NK-92 (cell line): ENCODE measurements around the gene MFSD6.
"Not testable (repeated sequence)": the region's sequence is repeated elsewhere in the genome, so short reads cannot be mapped to it uniquely, and the experiment has no call there.

Experiments
- DNase-seq: peaks from one replicate; lab custom pipeline; 2025; ENCODE audit not compliant: unreplicated experiment; lab: John Stamatoyannopoulos, UW

MFSD6 gene

DNA sequence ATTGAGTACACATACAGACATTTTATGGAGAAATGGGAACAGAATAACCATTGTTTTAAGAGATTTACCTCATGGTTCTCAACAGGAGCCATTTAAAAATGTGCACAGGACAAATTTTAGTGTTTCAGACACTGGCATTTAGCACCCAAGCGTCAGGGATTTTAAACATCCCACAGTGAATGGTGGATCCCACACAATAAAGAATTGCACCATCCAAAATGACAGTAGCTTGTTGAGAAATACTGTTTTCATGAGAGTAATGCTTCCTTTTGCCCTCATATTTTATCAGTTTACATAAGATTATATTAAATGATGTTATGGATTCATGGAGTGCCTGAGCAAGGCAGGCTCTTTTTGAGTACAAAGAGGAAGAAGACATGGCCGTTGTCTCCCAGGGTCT is 54.0 kb downstream of the MFSD6 start:
- no peak for DNase-seq

DNA sequence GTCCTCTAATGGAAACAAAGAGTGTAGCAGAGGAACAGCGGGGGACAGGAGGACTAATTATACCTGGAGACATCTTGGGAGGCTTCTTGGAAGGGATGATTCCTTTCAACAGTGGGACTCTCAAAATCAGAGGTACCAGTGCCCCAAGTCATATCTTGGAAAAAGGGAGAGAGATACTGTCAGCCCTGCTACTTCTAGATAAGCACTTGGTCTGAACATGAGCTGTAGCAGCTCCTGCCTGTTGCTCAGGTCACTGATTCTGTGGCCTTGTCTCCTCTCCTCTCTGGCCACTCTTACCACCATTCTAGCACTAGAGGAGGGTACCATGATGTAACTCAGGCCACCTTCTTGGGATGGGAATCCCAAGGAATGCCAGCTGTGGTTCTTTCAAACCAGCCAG is 54.5 kb downstream of the MFSD6 start:
- no peak for DNase-seq

- DNase-seq: no peak
These were observed 56.9 kb downstream of the MFSD6 start for GRCh38 chr2:190465060-190465459.

DNA sequence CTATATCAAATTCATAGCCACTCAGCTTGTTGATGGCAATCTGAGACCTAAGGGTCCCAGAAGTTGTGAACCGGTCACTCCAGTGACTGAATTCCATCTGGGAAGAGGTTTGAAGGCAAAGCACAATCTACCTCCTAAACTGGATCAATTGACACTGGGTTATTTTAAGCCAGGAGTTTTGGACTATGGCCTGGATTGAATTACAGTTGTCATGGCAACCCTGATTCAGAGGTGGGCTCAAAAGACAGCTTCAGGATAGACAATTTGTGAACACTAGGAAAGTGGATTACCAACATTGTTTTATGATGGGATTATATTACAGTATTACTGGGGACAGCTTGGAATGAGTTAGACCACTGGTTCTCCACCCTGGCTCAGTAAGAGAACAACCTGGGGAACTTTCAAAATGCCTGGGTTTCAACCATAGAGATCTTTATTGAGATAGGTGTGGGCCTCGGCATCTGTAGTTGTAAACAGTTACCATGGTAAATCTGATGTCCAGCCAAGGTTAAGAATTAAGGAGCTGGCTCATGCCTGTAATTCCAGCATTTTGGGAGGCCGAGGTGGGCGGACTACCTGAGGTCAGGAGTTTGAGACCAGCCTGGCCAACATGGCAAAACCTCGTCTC is 58.8 kb downstream of the MFSD6 start:
- DNase-seq: no peak

- no peak for DNase-seq
These were observed 59.5 kb downstream of the MFSD6 start for GRCh38 chr2:190467575-190468083.

- DNase-seq: not testable (repeated sequence)
These were observed 60.2 kb downstream of the MFSD6 start for GRCh38 chr2:190468354-190468753.

DNA sequence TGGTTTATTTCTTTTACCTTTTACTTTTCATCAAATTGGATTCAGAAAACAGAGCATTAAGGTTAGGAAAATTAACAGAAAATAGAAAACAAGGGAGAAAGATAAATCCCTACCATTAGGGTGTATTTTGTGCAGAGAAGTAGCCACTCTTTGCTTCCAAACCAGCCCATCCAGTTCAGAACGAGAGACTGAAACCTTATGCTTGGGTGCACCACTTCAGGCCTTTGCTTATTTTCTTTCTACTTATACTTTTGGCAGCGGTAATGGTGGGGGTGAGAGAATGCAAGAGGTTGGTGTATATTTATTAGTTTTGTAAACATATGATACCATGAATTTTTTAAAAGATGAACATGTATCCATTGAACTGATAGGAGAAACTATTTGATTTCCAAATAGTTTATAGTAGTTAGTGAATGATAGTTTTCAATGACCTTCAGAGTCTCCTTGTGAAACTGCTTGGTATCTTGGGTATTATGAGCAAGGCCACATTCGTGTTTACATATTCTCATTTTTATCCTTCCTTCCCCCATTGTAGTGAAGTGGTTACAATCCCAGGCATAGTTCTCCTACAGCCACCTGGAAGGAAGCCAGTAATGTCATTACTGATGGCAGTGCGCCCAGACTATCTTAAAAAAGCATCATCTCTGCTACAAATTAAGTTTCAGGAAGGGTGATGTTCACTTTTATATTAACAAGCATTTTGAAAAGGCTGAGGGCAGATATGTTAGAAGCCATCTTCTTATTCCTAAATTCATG is 60.8 kb downstream of the MFSD6 start:
- DNase-seq: no peak

- DNase-seq: no peak
These were observed 61.6 kb downstream of the MFSD6 start for GRCh38 chr2:190469771-190470170.

DNA sequence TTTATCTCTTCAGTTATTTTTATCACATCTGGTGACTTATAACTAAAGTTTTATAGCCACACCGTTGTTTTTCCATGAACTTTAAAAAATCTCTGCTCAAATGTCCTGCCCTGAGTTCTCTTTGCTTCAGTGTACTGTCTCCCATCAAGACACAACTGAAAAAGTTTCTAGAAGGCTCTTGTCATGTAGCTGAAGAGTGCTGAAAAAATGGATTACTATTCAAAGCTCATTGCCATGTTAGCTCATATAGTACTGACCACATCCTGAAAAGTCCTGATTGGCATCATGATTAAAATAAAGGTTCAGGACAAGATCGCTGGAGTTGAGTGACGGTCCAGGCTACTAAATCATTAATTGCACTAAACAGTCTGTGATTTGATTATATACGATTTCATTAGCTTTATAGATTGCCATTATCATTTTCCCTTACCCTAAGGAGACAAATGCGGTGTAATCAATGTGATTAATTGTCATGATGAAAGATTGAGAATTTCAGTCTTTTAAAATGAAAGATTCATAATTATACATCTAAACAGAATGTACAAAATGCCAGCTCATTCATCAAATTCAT is 62.2 kb downstream of the MFSD6 start:
- DNase-seq: no peak

GRCh38 chr2:190477661-190478454 is 69.7 kb downstream of the MFSD6 start:
- no peak for DNase-seq

DNA sequence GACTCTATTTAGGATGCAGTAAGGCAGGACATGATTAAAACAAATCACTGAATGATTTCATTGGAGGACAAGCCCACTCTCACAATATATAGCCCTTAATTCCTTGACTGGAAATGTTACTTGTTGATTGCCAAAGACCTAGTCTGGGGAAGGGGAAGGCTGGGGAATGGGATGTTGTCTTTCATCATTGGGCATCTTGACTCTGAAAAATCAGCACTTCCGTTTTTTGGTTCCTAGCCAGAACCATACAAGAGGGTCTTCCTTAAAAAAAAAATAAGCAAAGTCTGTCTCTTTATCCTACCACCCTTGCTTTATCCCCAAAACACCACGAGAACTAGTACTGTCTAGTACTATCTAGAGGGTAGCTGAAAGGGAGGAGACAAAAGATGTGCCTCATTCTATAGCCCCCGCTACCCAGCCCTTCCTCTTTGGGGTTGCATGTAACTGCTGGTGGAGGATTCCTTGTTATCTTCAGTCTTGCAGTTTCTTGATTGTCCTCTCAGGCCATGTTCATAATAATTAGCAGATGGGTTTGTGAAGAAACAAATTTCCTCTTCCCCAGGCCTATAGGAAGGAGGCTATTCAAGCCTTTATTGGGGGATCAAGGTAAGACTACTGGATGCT is 70.5 kb downstream of the MFSD6 start:
- DNase-seq: no peak

- DNase-seq: no peak
These were observed 73.2 kb downstream of the MFSD6 start for GRCh38 chr2:190481339-190481738.

DNA sequence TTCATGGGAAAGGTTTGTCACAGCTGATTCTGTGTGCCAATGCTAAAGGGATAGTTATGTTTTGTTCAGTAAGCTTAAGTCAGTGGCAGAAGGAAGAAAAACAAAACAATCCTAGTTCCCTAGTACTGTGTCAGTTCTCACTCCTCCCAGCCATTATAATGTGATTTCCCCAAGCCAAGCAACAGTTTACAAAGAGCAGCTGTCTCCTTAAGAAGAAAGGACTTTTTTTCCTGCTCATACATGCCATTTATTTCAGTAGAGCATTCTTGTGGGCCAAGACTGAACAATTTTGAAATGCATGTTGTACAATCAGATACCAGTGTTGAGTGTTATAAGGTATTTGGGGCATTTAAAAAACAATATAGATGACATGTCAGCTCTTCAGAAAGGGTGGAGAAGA is 74.3 kb downstream of the MFSD6 start:
- DNase-seq: no peak

DNA sequence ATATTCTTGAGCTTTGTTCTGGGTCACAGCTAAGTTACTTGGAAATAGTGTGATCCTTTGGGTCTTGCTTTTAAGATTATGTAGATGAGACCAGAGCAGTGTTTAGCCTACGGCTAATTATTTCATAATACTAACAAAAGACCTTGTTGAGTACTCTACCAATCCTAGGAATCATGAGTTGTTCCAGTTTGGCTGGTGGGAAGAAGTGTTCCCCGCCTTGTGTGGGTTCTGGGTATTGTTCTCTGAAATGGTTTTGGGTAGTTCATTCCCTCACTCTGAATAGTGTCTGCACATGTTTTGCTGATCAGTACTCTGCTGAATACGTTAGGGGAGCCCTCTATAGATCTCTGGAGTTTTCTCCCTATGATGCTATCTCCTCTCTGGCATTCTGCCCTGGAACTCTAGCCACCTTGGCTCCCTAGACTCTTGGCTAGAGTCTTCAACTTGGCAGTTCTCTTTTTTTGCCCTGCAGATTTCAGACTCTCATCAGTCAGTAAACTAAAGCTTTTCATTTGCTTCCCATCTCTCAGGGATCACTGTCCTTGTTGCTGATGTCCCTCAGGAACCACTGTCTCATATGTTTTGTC is 78.0 kb downstream of the MFSD6 start:
- DNase-seq: no peak

DNA sequence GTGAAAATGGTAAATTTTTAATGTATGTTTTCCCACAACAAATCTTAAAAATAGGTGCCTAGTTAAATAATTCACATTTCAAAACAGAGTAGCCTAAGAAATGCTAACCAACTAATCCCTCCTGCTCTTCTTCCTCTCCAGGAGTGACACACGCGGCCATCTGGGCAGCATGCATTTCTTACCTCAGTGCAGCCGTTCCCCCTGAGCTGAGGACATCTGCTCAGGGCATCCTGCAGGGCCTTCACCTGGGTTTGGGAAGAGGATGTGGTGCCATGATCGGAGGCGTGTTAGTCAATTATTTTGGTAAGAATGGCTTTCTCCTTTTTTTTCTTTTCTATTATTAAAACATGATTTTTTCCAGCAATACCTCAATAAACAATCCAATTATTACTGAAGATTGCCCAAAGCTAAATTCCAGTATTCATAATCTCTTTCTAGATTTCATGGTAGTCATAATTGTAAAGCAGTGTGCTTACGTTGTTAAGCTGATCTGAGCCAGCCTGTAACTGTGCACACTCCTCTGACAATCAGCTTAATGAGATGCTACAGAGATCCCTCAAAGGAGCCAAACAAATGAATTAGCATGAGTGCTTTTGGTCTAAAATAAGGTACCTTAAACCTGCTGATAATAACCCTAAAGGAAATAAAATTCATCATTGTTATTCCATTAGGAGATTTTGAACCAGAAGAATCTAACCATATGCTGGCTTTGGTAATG is 80.5 kb downstream of the MFSD6 start:
- no peak for DNase-seq

DNA sequence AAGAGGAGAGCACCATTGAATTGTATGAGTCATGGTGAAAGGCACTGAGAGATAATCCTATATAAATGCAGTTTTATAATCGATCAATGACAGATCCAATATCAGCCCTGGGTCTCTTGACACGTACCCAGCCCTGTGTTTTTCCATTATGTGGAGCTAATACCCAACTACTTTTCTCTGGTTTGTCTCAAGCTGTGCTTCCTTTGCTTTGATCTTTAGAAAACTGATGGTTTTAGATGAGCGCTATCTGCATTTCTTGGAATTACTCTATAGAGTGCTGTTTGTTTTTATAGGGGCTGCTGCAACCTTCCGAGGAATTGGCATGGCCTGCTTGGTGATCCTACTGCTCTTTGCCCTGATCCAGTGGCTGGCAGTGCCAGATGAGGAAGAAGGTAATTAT is 81.3 kb downstream of the MFSD6 start:
- DNase-seq: no peak

DNA sequence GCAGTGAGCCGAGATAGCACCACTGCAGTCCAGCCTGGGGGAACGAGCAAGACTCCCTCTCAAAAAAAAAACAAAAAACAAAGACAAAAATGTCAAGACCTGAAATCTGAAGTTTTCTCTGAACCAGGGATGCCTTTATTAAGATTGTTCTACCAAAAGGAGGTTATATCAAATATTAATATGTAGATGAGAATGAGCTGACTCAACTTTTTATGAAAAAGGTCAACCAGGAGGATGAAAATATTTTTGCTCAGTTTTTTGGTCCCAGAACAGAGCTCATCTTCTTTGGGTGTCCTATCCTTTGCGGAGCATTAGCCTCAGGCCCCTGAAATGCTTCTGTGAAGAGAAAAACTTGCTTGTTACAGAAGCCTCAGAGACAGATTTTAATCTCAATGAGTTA is 82.3 kb downstream of the MFSD6 start:
- DNase-seq: no peak

DNA sequence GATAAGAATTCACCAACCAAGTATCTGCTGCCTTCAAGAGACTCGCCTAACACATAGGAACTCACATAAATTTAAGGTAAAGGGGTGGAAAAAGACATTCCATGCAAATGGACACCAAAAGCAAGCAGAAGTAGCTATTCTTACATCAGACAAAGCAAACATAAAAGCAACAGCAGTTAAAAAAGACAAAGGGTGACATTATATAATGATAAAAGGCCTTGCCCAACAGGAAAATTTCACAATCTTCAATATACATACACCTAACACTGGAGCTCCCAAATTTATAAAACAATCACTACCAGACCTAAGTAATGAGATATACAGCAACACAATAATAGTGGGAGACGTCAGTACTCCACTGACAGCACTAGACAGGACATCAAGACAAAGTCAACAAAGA is 84.9 kb downstream of the MFSD6 start:
- no peak for DNase-seq

DNA sequence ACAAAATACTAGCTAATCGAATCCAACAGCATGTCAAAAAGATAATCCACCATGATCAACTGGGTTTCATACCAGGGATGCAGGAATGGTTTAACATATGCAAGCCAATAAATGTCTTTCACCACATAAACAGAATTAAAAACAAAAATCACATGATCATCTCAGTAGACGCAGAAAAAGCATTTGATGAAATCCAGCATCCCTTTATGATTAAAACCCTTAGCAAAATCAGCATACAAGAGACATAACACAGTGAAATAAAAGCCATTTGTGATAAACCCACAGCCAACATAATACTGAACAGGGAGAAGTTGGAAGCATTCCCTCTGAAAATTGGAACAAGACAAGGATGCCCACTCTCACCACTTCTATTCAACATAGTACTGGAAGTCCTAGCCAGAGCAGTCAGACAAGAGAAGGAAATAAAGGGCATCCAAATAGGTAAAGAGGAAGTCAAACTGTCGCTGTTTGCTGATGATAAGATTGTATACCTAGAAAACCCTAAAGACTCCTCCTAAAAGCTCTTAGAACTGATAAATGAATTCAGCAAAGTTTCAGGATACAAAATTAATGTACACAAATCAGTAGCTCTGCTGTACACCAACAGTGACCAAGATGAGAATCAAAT is 86.6 kb downstream of the MFSD6 start:
- not testable (repeated sequence) for DNase-seq

DNA sequence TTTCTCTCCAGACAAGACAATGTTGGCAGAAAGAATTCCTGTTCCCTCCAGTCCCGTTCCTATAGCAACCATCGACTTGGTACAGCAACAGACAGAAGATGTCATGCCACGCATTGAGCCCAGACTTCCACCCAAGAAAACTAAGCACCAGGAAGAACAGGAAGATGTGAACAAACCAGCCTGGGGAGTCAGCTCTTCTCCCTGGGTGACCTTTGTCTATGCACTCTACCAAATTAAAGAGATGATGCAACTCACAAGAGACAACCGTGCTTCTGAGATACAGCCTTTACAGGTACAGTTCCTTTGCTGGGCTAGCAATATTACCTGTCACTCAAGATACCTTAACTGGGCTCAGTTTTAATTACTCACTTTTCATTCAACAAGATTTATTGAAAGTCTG is 89.3 kb downstream of the MFSD6 start:
- DNase-seq: no peak
